ENCODE measurements around the gene RRP1B. TPM values are rescaled to one million over a fixed set of nuclear protein-coding genes. Genes with fewer than 3 reads are reported as not detected.
"Not testable (repeated sequence)": the region's sequence is repeated elsewhere in the genome, so short reads cannot be mapped to it uniquely, and the experiment has no call there.

The RRP1B gene
- total RNA-seq, 2 donors from 2014 or later, result 11.0 to 22.1 TPM

DNA sequence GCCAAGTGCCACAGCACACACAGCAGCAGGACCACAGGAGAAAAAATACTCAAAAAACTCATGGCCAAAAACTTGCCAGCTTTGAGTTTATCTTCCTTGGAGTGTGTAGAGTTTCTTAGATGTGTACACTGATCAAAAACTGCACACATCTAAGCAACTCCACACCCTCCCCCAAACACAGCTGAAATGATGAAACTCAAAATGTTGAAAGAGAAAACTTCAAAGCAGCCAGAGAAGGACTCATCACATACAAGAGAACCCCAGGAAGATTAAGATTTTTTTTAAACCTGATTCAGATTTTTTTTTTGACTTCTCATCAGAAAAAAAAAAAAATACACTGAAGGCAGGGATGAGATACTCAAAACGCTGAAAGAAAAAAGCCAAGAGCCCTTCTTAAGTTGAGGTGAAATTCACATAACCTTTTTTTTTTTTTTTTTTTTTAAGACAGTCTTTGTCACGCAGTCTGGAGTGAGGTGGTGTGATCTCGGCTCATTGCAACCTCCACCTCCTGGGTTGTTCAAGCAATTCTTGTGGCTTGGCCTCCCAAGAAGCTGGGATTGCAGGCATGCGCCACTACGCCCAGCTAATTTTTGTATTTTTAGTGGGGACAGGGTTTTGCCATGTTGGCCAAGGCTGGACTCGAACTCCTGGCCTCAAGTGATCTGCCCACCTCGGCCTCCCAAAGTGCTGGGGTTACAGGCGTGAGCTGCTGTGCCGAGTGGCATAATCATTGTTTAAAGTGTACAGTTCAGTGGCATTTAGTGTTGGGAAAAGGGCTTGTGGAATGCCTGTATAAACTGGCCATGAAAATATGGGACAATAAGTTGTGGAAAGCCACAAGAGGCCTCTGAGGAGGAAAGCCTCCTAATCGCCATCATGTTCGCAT lies 38.6 kb downstream of the RRP1B start:
- H3K4me1 ChIP-seq, result no peaks in the 10 kb centered on the region
- TF ChIP-seq, protein P1, sequence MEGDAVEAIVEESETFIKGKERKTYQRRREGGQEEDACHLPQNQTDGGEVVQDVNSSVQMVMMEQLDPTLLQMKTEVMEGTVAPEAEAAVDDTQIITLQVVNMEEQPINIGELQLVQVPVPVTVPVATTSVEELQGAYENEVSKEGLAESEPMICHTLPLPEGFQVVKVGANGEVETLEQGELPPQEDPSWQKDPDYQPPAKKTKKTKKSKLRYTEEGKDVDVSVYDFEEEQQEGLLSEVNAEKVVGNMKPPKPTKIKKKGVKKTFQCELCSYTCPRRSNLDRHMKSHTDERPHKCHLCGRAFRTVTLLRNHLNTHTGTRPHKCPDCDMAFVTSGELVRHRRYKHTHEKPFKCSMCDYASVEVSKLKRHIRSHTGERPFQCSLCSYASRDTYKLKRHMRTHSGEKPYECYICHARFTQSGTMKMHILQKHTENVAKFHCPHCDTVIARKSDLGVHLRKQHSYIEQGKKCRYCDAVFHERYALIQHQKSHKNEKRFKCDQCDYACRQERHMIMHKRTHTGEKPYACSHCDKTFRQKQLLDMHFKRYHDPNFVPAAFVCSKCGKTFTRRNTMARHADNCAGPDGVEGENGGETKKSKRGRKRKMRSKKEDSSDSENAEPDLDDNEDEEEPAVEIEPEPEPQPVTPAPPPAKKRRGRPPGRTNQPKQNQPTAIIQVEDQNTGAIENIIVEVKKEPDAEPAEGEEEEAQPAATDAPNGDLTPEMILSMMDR (IDR thresholded peaks at IDR 0.05), result no peak
- H3K36me3 ChIP-seq, result no peaks in the 10 kb centered on the region
- H3K4me3 ChIP-seq, result no peak overlapping the region
- DNase-seq, result no peak
- no peak overlapping the region for H3K27ac ChIP-seq
- no peaks in the 10 kb centered on the region for H3K27me3 ChIP-seq
- H3K9ac ChIP-seq (ENCODE audit: low read depth in 2 of 2, low read length in 2 of 2), result no peak overlapping the region
- no peaks in the 10 kb centered on the region for H3K9me3 ChIP-seq
- intact Hi-C loops (cut with DNase I), result no loop called here

DNA sequence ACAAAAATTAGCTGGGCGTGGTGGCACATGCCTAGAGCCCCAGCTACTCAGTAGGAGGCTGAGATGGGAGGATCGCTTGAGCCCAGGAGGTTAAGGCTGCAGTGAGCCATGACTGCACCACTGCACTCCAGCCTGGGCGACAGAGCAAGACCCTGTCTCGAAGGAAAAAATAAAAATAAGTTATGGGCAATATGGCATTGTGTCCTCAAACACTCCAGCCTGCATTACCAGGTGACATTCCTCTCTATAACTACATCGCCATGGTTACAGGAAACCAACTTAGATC lies 40.1 kb downstream of the RRP1B start:
- DNase-seq; H3K9me3 ChIP-seq; H3K27ac ChIP-seq; H3K36me3 ChIP-seq; intact Hi-C loops (cut with DNase I); H3K4me3 ChIP-seq; H3K9ac ChIP-seq (ENCODE audit: low read depth in 2 of 2, low read length in 2 of 2); H3K4me1 ChIP-seq; H3K27me3 ChIP-seq: not testable (repeated sequence)

DNA sequence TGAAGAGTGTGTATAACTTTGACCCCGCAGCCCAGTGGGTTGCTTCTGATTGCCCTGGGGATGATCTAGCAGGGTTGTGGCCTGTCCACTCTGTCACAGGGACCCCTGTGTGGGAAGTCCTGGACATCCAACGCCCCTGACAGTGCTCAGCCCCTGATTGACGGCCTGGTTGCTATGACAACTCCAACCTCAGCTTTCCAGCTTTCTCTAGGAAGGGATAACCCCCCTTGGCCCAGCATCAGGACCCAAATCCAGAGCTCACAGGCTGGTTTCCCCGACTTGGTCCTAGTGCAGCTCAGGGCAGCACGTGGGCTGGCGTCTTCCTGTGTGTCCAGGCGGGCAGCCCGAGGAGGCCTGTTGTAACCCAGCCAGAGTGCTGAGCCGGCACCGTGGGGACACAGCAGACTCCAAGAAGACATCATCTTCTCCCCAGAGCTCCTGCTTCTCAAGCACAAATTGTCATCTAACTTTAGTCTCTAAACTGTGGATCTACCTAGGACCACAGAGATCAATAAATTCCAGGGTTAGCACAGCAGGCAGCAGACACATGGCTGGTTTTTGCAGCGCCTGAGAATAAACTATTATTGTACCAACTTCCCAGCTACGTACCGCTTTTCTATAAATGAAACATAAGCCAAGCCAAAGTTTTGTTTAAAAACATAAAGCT lies 40.7 kb downstream of the RRP1B start:
- no peaks in the 10 kb centered on the region for H3K9me3 ChIP-seq
- H3K9ac ChIP-seq (ENCODE audit: low read depth in 2 of 2, low read length in 2 of 2), result no peak overlapping the region
- intact Hi-C loops (cut with DNase I), result no loop called here
- H3K27ac ChIP-seq, result no peak overlapping the region
- H3K27me3 ChIP-seq, result no peaks in the 10 kb centered on the region
- TF ChIP-seq, protein P1 (IDR thresholded peaks at IDR 0.05), result no peak
- H3K36me3 ChIP-seq, result no peaks in the 10 kb centered on the region
- no peaks in the 10 kb centered on the region for H3K4me1 ChIP-seq
- DNase-seq, result no peak
- no peak overlapping the region for H3K4me3 ChIP-seq

DNA sequence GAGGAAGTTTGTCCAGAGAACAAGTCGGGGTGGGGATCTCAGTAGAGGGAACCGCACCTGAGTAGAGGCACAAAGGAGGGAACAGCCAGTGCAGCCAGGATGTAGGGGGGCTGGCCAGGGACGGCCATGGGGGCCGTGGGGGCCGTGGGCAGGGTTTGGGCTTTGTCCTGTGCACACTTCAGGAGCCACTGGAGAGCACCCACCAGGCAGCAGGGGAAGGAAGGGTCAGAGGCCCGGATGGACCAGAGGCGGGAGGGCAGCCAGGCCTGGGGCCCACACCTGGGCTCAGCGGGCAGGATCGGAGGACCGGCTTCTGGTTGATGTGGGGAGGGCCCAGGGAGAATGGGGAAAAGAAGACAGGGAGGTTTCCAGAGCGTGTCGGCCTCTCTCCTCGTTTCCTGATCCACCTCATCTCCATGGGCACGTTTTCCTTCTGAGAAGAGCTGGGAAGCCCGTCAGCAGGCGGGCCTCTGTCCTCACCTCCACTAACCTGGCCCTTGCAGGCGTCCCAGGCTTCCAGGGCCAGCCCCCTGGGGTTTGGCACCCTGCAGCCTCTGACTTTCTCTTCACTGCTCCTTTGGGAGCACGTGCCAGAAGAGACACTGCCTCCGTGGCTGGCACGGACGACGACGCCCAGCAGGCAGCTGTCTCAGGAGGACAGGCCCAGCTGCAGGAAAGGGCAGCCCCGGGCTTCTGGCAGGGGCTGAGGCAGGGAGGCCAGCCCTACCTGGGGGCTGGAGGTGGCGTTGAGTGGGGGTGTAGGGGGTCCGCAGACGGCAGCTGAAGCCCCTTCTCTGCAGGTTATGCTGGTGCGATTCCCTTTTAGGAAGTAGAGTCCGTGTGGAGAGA lies 42.8 kb downstream of the RRP1B start:
- no peak for DNase-seq
- Histone ChIP-seq H3K9me3 (no peaks in the 10 kb centered on the region), H3K4me1 (no peaks in the 10 kb centered on the region), H3K27me3 (no peaks in the 10 kb centered on the region), H3K4me3 (no peak overlapping the region), H3K36me3 (no peaks in the 10 kb centered on the region), H3K9ac (ENCODE audit: low read depth in 2 of 2, low read length in 2 of 2) (peak overlapping the region in 1 of 2 donors; percentile 55), H3K27ac (no peak overlapping the region)
- TF ChIP-seq, protein P1 (IDR thresholded peaks at IDR 0.05), result no peak
- intact Hi-C loops (cut with DNase I), result no loop called here

DNA sequence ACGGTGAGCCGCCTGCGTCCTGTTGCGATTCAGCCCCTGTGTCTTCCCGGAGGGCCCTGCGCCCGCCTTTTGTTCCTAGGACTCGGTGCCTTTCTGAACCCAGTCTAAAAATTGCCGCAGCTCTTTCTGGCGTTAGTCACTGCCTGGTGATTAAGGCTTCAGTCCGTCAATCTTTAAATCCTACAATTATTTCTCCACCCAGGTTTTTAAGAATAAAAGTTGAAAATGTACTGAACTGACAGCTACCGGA lies 43.4 kb downstream of the RRP1B start:
- DNase-seq, result no peak

More for the DNA sequence above, 43.4 kb downstream of the RRP1B start:
- intact Hi-C loops (cut with DNase I), result no loop called here
- peak overlapping the region in 1 of 2 donors; percentile 55 for H3K9ac ChIP-seq (ENCODE audit: low read depth in 2 of 2, low read length in 2 of 2)
- H3K27ac ChIP-seq, result no peak overlapping the region
- TF ChIP-seq, protein P1 (IDR thresholded peaks at IDR 0.05), result no peak
- H3K4me1 ChIP-seq, result no peaks in the 10 kb centered on the region
- H3K27me3 ChIP-seq, result no peaks in the 10 kb centered on the region
- no peaks in the 10 kb centered on the region for H3K9me3 ChIP-seq
- H3K36me3 ChIP-seq, result no peaks in the 10 kb centered on the region
- H3K4me3 ChIP-seq, result no peak overlapping the region
